ENCODE results near the gene MTHFD1. TPM values are rescaled to one million over a fixed set of nuclear protein-coding genes. Genes with fewer than 3 reads are reported as not detected.

The MTHFD1 gene
- total and polyA plus RNA-seq, 2 of the 4 experiments (the other 2 are of a cell fraction): 32.2 to 64.9 TPM

DNA sequence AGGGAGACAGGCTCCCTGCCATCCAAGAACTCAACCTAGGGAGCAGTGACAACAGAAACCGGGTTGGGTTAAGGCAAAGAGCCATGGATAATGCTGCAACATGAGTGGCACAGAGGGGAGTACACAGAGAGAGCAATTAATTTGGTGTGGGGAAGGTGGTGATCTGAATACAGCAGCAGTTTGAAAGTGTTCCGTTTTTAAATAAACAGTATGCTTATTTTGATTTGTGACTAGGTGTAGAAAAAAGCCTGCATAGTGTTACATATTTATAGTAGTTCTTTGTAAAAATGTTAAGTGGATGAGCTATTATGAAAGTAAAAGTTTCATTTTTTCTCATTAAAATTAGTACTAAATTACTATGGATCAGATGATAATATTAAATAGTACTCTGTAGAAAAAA lies 85.9 kb downstream of the MTHFD1 start:
- Histone ChIP-seq H3K18ac (ENCODE audit: low read depth, low read length) (no peak overlapping the region), H3K23ac (ENCODE audit: low read depth, low read length) (no peak overlapping the region), H2AFZ (replicated peaks; ENCODE audit: low read length, poor library complexity) (no peak overlapping the region), H3K4me1 (ENCODE audit: control insufficient read depth, insufficient read depth, low read length) (no peaks in the 10 kb centered on the region), H3K9ac (ENCODE audit: low read depth, low read length) (no peak overlapping the region), H3K4me2 (ENCODE audit: low read depth, low read length) (no peak overlapping the region), H4K91ac (ENCODE audit: insufficient read depth, low read depth, low read length) (no peak overlapping the region), H3K56ac (ENCODE audit: extremely low read depth, insufficient read depth, low read length) (no peak overlapping the region), H4K8ac (ENCODE audit: low read depth in 2 of 2, low read length in 2 of 2) (no peak overlapping the region), H3K27me3 (ENCODE audit: control insufficient read depth, insufficient read depth, low read length) (no peaks in the 10 kb centered on the region), H2BK120ac (ENCODE audit: low read depth, low read length) (no peak overlapping the region), H3K14ac (replicated peaks; ENCODE audit: low read depth, low read length) (no peak overlapping the region), H2BK5ac (ENCODE audit: low read depth, low read length, poor library complexity, severe bottlenecking) (no peak overlapping the region), H3K4me3 (ENCODE audit: insufficient read depth, low read depth, low read length) (no peak overlapping the region), H3K27ac (ENCODE audit: insufficient read depth, low read length) (no peak overlapping the region), H2AK9ac (replicated peaks; ENCODE audit: low read depth, low read length, poor library complexity) (no peak overlapping the region), H2AK5ac (ENCODE audit: low read depth, low read length) (no peak overlapping the region), H4K5ac (ENCODE audit: low read depth, low read length) (no peak overlapping the region), H2BK15ac (ENCODE audit: low read depth, low read length) (no peak overlapping the region), H2BK20ac (ENCODE audit: low read depth, low read length) (no peak overlapping the region), H3K9me1 (ENCODE audit: insufficient read depth, low read length) (no peaks in the 10 kb centered on the region), H3K4ac (ENCODE audit: low read depth, low read length) (no peak overlapping the region), H3K79me1 (ENCODE audit: low read depth in 1 of 2, low read length in 2 of 2) (0 out of 4 replicates have a peak, but pooled peaks cover 0 to 2% of the 10 kb centered on the region in 2 experiments), H3K9me3 (ENCODE audit: control insufficient read depth, insufficient read depth, low read length) (no peaks in the 10 kb centered on the region), H3K36me3 (ENCODE audit: control insufficient read depth, insufficient read depth, low read length) (0 out of 2 replicates have a peak, but pooled peaks cover 1% of the 10 kb centered on the region), H4K20me1 (ENCODE audit: insufficient read depth, low read length) (no peaks in the 10 kb centered on the region)
- CTCF ChIA-PET: no interaction called here
- in situ Hi-C loops (cut with MboI; ENCODE audit: low sequenced_read_pairs): no loop called here
- no TSS peak for BruUV-seq (replicated peaks)
- POLR2A ChIA-PET (ENCODE audit: unreplicated experiment): interaction anchor here (0.6 kb wide), 1 partner anchor 285 kb away, joined by 3 read pairs; no protein-coding TSS in a partner anchor
- WGBS, 2 experiments (ENCODE audit: extremely low coverage in 2 of 2, insufficient read length in 1 of 2): 80% methylated on average over 1 of the region's 2 CpGs; no CpG with 5 or more reads in 1 of the 2 experiments
- DNase-seq (no peak), ATAC-seq (ENCODE audit: low read depth) (no peak)
- dilution Hi-C loops (cut with HindIII; ENCODE audit: low sequenced_read_pairs, unreplicated experiment): no loop called here
- no peak for TF ChIP-seq NFE2L2 (IDR thresholded peaks at IDR 0.05; ENCODE audit: low read depth, low read length)
- TF ChIP-seq BHLHE40 (IDR thresholded peaks at IDR 0.05; ENCODE audit: low read depth, low read length): no peak
- TF ChIP-seq MXI1 (IDR thresholded peaks at IDR 0.05; ENCODE audit: borderline replicate concordance, low read depth, low read length): no peak
- TF ChIP-seq CHD1 (IDR thresholded peaks at IDR 0.05; ENCODE audit: low read depth, low read length): no peak
- no peak for TF ChIP-seq RFX5 (IDR thresholded peaks at IDR 0.05; ENCODE audit: low read depth, low read length)
- intact Hi-C loops (cut with micrococcal nuclease): no loop called here

Measured in IMR-90 (cell line).